ENCODE measurements around the gene LILRA2. TPM values are rescaled to one million over a fixed set of nuclear protein-coding genes. Genes with fewer than 3 reads are reported as not detected.

The LILRA2 gene
- total and polyA plus RNA-seq, 10 of the 15 experiments (the other 5 are each of a cell fraction or from before 2014, with no cell fraction given) = 0.16 to 1.8 (median 0.43) TPM

- TF ChIP-seq CBFB (IDR thresholded peaks at IDR 0.05; ENCODE audit: low read depth) (no peak), RELB (IDR thresholded peaks at IDR 0.05; ENCODE audit: low read depth) (no peak), HSF1 (IDR thresholded peaks at IDR 0.05; ENCODE audit: low read depth, low read length) (no peak), JUND (IDR thresholded peaks at IDR 0.05; ENCODE audit: low read depth, low read length) (no peak), PKNOX1 (IDR thresholded peaks at IDR 0.05) (no peak), ZNF622 (IDR thresholded peaks at IDR 0.05) (no peak), FOXM1 (IDR thresholded peaks at IDR 0.05; ENCODE audit: low read depth, low read length) (no peak), CBX5 (IDR thresholded peaks at IDR 0.05; ENCODE audit: low read depth) (no peak), LARP7 (IDR thresholded peaks at IDR 0.05) (no peak), EED (IDR thresholded peaks at IDR 0.05; ENCODE audit: low read depth) (peak; percentile 57), POLR2AphosphoS5 (IDR thresholded peaks at IDR 0.05; ENCODE audit: low read length) (no peak), FOXK2 (IDR thresholded peaks at IDR 0.05) (no peak)
Measured at GRCh38 chr19:54532528-54532927, 41.1 kb upstream of the LILRA2 start (continued).

All from GM12878 (cell line).